Osteocyte (in vitro differentiated cells): Measurements from ENCODE around the gene PCDHA1. TPM values are rescaled to one million over a fixed set of nuclear protein-coding genes. Genes with fewer than 3 reads are reported as not detected.

Experiments
- DNase-seq: peaks from one replicate; pipeline ENCODE4 v3.0.0; 2021; ENCODE audit warnings: mixed read lengths; ENCODE audit not compliant: unreplicated experiment; ENCODE audit errors: extremely low spot score
- H3K27ac Mint-ChIP-seq: one replicate; pipeline ENCODE4 v1.8.0; 2021; ENCODE audit warnings: mild to moderate bottlenecking, mixed read lengths; ENCODE audit not compliant: unreplicated experiment
- H3K27me3 Mint-ChIP-seq: one replicate; pipeline ENCODE4 v1.8.0; 2021; ENCODE audit warnings: mixed read lengths; ENCODE audit not compliant: unreplicated experiment
- H3K36me3 Mint-ChIP-seq: one replicate; pipeline ENCODE4 v1.8.0; 2021; ENCODE audit warnings: mixed read lengths; ENCODE audit not compliant: unreplicated experiment
- H3K4me1 Mint-ChIP-seq: one replicate; pipeline ENCODE4 v1.8.0; 2021; ENCODE audit warnings: mixed read lengths; ENCODE audit not compliant: unreplicated experiment
- H3K4me3 Mint-ChIP-seq: one replicate; pipeline ENCODE4 v1.8.0; 2021; ENCODE audit warnings: mild to moderate bottlenecking, moderate library complexity, mixed read lengths; ENCODE audit not compliant: unreplicated experiment
- H3K9me3 Mint-ChIP-seq: one replicate; pipeline ENCODE4 v1.8.0; 2021; ENCODE audit warnings: mixed read lengths; ENCODE audit not compliant: unreplicated experiment
- long read RNA-seq: library from polyadenylated mRNA; unstranded; transcript quantifications from one replicate; pipeline ENCODE4 v2.0.0, GENCODE V29; 2021
- total RNA-seq: library from RNA; stranded (reverse); gene quantifications from 2 replicates; pipeline ENCODE4 v1.2.1, GENCODE V29; 2021
- TF ChIP-seq, protein P1 (sequence below): fragments of 200-600 bp; sonication (generic); IDR thresholded peaks from 2 replicates; pipeline ENCODE4 v1.5.0; 2021; ENCODE audit warnings: antibody characterized with exemption, mild to moderate bottlenecking, moderate library complexity

PCDHA1 gene
- total RNA-seq, result not detected in 2 replicates
- long read RNA-seq, result 0 reads

DNA sequence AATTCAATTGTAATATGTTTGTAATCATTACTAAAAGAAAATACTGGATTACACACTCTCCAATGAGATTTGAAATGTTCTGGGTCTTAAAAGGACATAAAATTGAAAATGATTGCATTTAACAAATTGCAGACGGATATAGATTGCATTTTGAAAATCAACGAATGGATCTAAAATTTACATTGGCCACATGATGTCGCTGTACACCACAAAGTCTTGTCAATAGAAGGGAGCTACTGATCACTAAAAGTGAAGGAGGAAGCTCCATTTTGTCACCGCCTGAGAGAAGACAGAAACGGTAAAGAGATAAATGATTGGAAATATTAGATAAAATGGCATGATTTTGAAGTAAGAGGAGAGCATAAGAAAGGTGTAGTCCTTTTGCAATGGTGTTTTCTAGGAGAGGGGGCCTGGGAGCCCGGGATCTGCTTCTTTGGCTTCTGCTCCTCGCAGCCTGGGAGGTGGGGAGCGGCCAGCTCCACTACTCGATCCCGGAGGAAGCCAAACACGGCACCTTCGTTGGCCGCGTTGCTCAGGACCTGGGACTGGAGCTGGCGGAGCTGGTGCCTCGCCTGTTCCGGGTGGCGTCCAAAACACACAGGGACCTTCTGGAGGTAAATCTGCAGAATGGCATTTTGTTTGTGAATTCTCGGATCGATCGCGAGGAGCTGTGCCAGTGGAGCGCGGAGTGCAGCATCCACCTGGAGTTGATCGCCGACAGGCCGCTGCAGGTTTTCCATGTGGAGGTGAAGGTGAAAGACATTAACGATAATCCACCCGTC, at the start of gene PCDHA1:
Gene PCDHA1, plus strand, starts transcription at position 236 of the 782 bp plus-strand sequence.
- Mint-ChIP-seq H3K4me1 (no peaks in the 10 kb centered on the region), H3K27ac (no peak within 1 kb of the TSS), H3K36me3 (no peaks in the 10 kb centered on the region), H3K4me3 (no peak within 1 kb of the TSS), H3K27me3 (no peaks in the 10 kb centered on the region), H3K9me3 (peaks cover 32% of the 10 kb centered on the region)
- TF ChIP-seq, protein P1, sequence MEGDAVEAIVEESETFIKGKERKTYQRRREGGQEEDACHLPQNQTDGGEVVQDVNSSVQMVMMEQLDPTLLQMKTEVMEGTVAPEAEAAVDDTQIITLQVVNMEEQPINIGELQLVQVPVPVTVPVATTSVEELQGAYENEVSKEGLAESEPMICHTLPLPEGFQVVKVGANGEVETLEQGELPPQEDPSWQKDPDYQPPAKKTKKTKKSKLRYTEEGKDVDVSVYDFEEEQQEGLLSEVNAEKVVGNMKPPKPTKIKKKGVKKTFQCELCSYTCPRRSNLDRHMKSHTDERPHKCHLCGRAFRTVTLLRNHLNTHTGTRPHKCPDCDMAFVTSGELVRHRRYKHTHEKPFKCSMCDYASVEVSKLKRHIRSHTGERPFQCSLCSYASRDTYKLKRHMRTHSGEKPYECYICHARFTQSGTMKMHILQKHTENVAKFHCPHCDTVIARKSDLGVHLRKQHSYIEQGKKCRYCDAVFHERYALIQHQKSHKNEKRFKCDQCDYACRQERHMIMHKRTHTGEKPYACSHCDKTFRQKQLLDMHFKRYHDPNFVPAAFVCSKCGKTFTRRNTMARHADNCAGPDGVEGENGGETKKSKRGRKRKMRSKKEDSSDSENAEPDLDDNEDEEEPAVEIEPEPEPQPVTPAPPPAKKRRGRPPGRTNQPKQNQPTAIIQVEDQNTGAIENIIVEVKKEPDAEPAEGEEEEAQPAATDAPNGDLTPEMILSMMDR, result no peak
- DNase-seq, result no peak

DNA sequence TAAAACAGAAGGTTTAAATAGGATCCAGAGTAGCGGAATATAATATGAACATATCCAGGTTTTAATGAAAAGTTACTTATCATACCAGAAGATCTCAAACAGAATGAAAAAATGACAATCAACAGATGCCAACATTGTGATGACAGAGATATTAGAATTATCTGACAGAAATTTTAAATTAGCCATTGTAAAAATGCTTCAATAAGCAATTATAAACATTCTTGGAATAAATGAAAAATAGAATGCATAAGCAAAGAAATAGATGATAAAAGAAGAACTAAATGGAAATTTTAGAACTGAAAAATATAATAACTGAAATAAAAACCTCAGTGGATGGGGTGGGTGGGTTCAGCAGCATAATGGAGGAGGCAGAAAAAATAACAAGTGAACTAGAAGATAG, 48.5 kb upstream of the PCDHA1 start:
- DNase-seq, result no peak
- Mint-ChIP-seq H3K27me3 (peaks cover 23% of the 10 kb centered on the region), H3K4me3 (no peak overlapping the region), H3K9me3 (peaks cover 4% of the 10 kb centered on the region), H3K36me3 (no peaks in the 10 kb centered on the region), H3K4me1 (no peaks in the 10 kb centered on the region), H3K27ac (no peak overlapping the region)
- TF ChIP-seq, protein P1, result no peak

DNA sequence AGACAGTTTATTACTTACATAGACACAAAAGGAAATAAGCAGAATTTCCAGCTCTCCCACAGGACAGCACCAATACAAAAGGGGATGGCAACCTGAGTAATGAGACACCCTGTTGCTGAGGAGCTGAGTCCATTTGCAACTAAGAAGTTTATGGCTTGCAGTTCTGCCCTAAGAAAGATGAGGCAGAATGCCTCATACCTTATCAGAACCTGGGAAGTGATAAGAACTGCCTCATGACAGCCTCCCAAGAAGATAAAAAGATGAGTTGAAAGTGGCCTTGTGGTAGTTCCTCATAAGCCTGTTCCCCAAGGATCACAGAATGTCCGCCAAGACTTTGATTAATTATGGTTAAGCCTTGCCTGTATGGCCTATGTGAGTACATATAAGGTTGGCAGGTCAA, 44.0 kb upstream of the PCDHA1 start:
- H3K27ac Mint-ChIP-seq, result no peak overlapping the region
- no peaks in the 10 kb centered on the region for H3K4me1 Mint-ChIP-seq
- DNase-seq, result no peak
- TF ChIP-seq, protein P1, result no peak
- no peaks in the 10 kb centered on the region for H3K36me3 Mint-ChIP-seq
- H3K27me3 Mint-ChIP-seq, result peaks cover 6% of the 10 kb centered on the region
- no peak overlapping the region for H3K4me3 Mint-ChIP-seq
- peaks cover 18% of the 10 kb centered on the region for H3K9me3 Mint-ChIP-seq

DNA sequence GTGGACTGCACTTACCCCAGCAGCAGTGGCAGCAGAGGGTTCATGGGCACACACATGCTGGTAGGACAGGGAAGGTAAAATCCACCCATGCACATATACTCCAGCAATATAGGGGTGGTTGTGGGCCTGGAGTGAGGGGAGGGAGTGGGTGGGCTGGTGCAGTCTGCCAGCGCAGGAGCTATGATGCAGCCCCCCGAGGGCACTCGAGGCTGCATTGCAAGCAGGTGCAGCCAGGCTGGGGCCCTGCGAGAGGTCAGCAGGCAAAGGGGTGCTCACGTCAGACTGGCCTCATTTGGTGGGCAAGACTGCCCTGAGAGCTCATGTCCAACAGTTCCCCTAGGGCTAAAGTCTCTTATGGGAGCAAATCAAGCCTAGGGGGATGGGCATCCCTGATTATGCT, 32.4 kb upstream of the PCDHA1 start:
- H3K4me1 Mint-ChIP-seq, result no peaks in the 10 kb centered on the region
- TF ChIP-seq, protein P1, result no peak
- peaks cover 71% of the 10 kb centered on the region for H3K9me3 Mint-ChIP-seq

DNA sequence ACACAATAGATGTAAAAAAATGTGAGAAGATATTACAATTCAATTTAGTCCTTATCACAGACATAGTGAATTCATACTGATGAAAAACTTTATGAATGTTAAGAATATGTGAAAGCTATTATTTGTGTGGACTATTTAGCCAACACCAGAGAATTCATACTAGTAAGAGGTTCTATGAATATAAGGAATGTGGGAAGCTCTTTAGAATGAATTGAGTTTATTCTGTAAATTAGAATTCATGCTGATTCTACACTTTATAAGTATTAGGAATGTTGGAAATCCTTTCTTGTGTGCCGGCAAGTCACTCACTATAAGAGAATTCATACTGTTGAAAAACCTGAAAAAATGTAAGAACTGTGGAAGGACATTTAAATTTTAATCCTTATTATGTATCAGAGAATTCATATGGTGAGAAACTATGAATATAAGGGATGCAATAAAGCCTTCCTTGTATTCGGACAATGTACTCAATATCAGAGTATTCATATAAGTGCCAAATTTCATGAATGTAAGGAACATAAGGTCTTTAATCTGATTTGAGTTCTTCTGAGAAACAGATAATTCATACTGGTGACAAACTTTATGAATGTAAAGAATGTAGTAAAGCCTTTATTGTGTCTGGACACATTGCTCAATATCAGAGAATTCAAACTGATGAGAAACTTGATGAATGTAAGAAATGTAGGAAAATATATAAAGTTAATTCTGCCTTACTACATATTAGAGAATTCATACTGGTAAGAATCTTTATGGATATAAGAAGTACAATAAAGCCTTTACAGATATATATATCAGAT, 21.6 kb upstream of the PCDHA1 start:
- peaks cover 46% of the 10 kb centered on the region for H3K9me3 Mint-ChIP-seq
- no peak overlapping the region for H3K27ac Mint-ChIP-seq
- TF ChIP-seq, protein P1, result no peak
- peaks cover 3% of the 10 kb centered on the region for H3K36me3 Mint-ChIP-seq
- H3K4me1 Mint-ChIP-seq, result no peaks in the 10 kb centered on the region
- H3K27me3 Mint-ChIP-seq, result no peaks in the 10 kb centered on the region
- no peak overlapping the region for H3K4me3 Mint-ChIP-seq
- no peak for DNase-seq

More for the DNA sequence above, 32.4 kb upstream of the PCDHA1 start:
- Mint-ChIP-seq H3K36me3 (no peaks in the 10 kb centered on the region), H3K4me3 (no peak overlapping the region), H3K27me3 (no peaks in the 10 kb centered on the region), H3K27ac (no peak overlapping the region)
- no peak for DNase-seq
